Astrocyte (in vitro differentiated cells and primary cell): Measurements from ENCODE around the gene INKA1.

Experiments
- EZH2 ChIP-seq: IDR thresholded peaks from 2 replicates; pipeline ENCODE4 v1.6.1; 2012; ENCODE audit warnings: mild to moderate bottlenecking, low read length, inconsistent platforms; ENCODE audit not compliant: insufficient read depth
- TF ChIP-seq, protein P1 (sequence below): IDR thresholded peaks from 2 replicates; pipeline ENCODE4 v1.5.1; 2011; ENCODE audit warnings: low read depth, mild to moderate bottlenecking, inconsistent platforms, low read length, moderate library complexity; ENCODE audit not compliant: insufficient read depth

DNA sequence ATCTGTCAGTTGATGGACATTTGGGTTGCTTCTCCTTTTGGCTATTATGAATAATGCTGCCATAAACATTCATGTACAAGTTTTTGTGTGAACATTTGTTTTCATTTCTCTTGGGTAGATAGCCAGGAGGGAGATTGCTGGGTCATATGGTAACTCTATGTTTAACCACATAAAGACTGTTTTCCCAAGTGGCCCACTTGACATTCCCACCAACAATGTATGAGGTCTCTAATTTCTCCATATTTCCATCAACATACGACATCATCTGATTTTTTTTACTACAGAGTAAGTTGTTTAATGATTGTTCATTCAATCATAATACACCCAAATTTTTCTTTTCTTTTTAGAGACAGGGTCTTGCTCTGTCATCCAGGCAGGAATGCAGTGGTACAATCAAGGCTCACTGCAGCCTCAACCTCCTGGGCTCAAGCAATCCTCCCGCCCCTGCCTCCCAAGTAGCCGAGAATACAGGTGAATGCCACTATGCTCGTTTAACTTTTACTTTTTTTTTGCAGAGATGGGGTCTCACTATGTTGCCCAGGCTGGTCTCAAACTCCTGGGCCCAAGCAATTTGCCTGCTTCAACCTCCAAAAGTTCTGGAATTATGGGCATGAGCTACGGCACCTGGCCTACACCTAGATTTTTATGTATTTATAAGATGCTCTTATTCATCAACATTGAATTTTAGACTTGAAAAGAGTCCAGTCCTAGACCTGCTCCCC is 23.5 kb upstream of the INKA1 start:
- TF ChIP-seq, protein P1, sequence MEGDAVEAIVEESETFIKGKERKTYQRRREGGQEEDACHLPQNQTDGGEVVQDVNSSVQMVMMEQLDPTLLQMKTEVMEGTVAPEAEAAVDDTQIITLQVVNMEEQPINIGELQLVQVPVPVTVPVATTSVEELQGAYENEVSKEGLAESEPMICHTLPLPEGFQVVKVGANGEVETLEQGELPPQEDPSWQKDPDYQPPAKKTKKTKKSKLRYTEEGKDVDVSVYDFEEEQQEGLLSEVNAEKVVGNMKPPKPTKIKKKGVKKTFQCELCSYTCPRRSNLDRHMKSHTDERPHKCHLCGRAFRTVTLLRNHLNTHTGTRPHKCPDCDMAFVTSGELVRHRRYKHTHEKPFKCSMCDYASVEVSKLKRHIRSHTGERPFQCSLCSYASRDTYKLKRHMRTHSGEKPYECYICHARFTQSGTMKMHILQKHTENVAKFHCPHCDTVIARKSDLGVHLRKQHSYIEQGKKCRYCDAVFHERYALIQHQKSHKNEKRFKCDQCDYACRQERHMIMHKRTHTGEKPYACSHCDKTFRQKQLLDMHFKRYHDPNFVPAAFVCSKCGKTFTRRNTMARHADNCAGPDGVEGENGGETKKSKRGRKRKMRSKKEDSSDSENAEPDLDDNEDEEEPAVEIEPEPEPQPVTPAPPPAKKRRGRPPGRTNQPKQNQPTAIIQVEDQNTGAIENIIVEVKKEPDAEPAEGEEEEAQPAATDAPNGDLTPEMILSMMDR: no peak
- TF ChIP-seq EZH2: no peak
